DOHH2 (cell line): Measurements from ENCODE around the gene CTBP1.

Experiments used
- CTCF ChIP-seq: fragments of 200-600 bp; sonication (generic); IDR thresholded peaks from one replicate; pipeline ENCODE4 v1.5.1; 2014; ENCODE audit warnings: antibody characterized with exemption, mild to moderate bottlenecking, low read depth, low read length; ENCODE audit not compliant: poor library complexity, severe bottlenecking
- EZH2phosphoT487 ChIP-seq: fragments of 200-600 bp; sonication (generic); IDR thresholded peaks from 2 replicates; pipeline ENCODE4 v1.6.1; 2017; ENCODE audit warnings: borderline replicate concordance, mild to moderate bottlenecking, antibody characterized with exemption, low read length, moderate library complexity, mixed read lengths

GRCh38 chr4:1211891-1212545, 36.9 kb downstream of the CTBP1 start:
- TF ChIP-seq CTCF (no peak), EZH2phosphoT487 (no peak)
